ENCODE measurements around the gene ACP7.

- TF ChIP-seq TEAD4 (CRISPR knock-in tag; IDR thresholded peaks at IDR 0.05): no peak
- no peak for TF ChIP-seq CTCF (IDR thresholded peaks at IDR 0.05)
- no peak for TF ChIP-seq SMAD3 (CRISPR knock-in tag; IDR thresholded peaks at IDR 0.05; ENCODE audit: borderline replicate concordance)
Observed at GRCh38 chr19:39154629-39155100, 70.5 kb downstream of the ACP7 start.
